Breast epithelium (tissue), 3 donors: ENCODE measurements around the gene GCG.

Experiments used
- POLR2A ChIP-seq: fragments of 450-650 bp; IDR thresholded peaks from one replicate; pipeline ENCODE4 v1.6.1; 2016; ENCODE audit warnings: antibody characterized with exemption, mild to moderate bottlenecking, moderate library complexity
- POLR2AphosphoS5 ChIP-seq, 3 donors: sonication (generic); formaldehyde crosslinking; IDR thresholded peaks; one replicate each; pipeline ENCODE4 v1.6.1; 2017; ENCODE audit warnings: antibody characterized with exemption in 3 of 3
- TF ChIP-seq, protein P1 (sequence below), 3 donors: fragments of 450-650 bp; IDR thresholded peaks; one replicate each; pipeline ENCODE4 v1.5.1; 2016 to 2017; ENCODE audit warnings: antibody characterized with exemption in 3 of 3, mild to moderate bottlenecking in 3 of 3, moderate library complexity in 3 of 3

DNA sequence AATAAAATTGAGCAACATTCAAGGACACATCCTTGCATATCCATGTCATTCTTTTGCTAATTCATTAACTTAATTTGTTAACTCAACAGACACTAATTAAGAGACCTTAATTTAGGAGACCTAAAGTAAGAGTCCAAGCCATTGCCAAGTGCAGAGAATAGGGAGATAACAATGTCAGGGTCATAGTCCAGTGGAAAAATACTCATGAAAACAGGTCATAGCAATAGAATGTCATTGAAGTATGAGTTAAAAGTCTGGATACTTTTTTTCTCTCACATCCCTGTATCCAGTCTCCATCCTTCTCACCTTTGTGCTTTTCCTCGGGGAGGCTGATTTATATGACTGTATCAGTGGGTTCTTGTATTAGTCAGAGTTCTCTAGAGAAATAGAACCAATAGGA, 51.5 kb downstream of the GCG start:
- TF ChIP-seq, protein P1, sequence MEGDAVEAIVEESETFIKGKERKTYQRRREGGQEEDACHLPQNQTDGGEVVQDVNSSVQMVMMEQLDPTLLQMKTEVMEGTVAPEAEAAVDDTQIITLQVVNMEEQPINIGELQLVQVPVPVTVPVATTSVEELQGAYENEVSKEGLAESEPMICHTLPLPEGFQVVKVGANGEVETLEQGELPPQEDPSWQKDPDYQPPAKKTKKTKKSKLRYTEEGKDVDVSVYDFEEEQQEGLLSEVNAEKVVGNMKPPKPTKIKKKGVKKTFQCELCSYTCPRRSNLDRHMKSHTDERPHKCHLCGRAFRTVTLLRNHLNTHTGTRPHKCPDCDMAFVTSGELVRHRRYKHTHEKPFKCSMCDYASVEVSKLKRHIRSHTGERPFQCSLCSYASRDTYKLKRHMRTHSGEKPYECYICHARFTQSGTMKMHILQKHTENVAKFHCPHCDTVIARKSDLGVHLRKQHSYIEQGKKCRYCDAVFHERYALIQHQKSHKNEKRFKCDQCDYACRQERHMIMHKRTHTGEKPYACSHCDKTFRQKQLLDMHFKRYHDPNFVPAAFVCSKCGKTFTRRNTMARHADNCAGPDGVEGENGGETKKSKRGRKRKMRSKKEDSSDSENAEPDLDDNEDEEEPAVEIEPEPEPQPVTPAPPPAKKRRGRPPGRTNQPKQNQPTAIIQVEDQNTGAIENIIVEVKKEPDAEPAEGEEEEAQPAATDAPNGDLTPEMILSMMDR (IDR thresholded peaks at IDR 0.05): no peak
- no peak for TF ChIP-seq POLR2AphosphoS5 (IDR thresholded peaks at IDR 0.05)
- no peak for TF ChIP-seq POLR2A
